HEK293 (cell line): ENCODE results near the gene PEAR1.

Experiments
- CTCF ChIA-PET: fragments of 350-600 bp; formaldehyde crosslinking; extraction: SDS; loops from one replicate; lab custom pipeline; 2021; ENCODE audit warnings: antibody characterized with exemption; lab: Yijun Ruan, JAX
- POLR2A ChIA-PET: fragments of 300-600 bp; formaldehyde crosslinking; extraction: SDS; loops from one replicate; lab custom pipeline; 2020; ENCODE audit warnings: antibody characterized with exemption, inconsistent platforms; lab: Yijun Ruan, JAX
- H3K27ac ChIP-seq: fragments of 200-500 bp; sonication (Bioruptor generic); 2 replicates; pipeline ENCODE4 v1.5.1; 2014; ENCODE audit warnings: low read depth, low read length, control low read depth, inconsistent platforms; ENCODE audit errors: extremely low read depth
- H3K36me3 ChIP-seq, 2 experiments: fragments of 200-500 bp in 1 of 2; sonication (Bioruptor generic) in 1 of 2; 1 replicate in 1 of 2; 2 replicates in 1 of 2; pipeline ENCODE4 v1.5.1; 2014 to 2017; ENCODE audit warnings: inconsistent platforms in 2 of 2, low read length in 2 of 2; ENCODE audit not compliant: control insufficient read depth in 2 of 2, insufficient read depth in 1 of 2
- H3K4me1 ChIP-seq: fragments of 200-500 bp; sonication (Bioruptor generic); 2 replicates; pipeline ENCODE4 v1.5.1; 2014; ENCODE audit warnings: mild to moderate bottlenecking, low read length, inconsistent platforms; ENCODE audit not compliant: control insufficient read depth, insufficient read depth
- H3K4me3 ChIP-seq: 2 replicates; pipeline ENCODE4 v1.5.1; 2011; ENCODE audit warnings: low read depth, mild to moderate bottlenecking, control low read depth, low read length, moderate library complexity
- H3K9me3 ChIP-seq: fragments of 200-500 bp; sonication (Bioruptor generic); 2 replicates; pipeline ENCODE4 v1.5.1; 2014; ENCODE audit warnings: low read depth, low read length, inconsistent platforms; ENCODE audit not compliant: control insufficient read depth, insufficient read depth
- BCL11A ChIP-seq: fragments of 450-650 bp; formaldehyde crosslinking; IDR thresholded peaks from 2 replicates; pipeline ENCODE4 v1.5.1; 2016; ENCODE audit warnings: low read depth, missing biosample characterization, missing genetic modification characterization
- GLIS2 ChIP-seq: fragments of 450-650 bp; formaldehyde crosslinking; IDR thresholded peaks from 2 replicates; pipeline ENCODE4 v1.5.1; 2016; ENCODE audit warnings: missing biosample characterization, missing genetic modification characterization
- KLF16 ChIP-seq: fragments of 450-650 bp; formaldehyde crosslinking; IDR thresholded peaks from 2 replicates; pipeline ENCODE4 v1.5.1; 2017; ENCODE audit warnings: missing biosample characterization, missing genetic modification characterization
- PRDM6 ChIP-seq: fragments of 450-650 bp; formaldehyde crosslinking; IDR thresholded peaks from 2 replicates; pipeline ENCODE4 v1.5.1; 2017; ENCODE audit warnings: missing biosample characterization, missing genetic modification characterization
- SALL2 ChIP-seq: fragments of 450-650 bp; formaldehyde crosslinking; IDR thresholded peaks from 2 replicates; pipeline ENCODE4 v1.5.0; 2017; ENCODE audit warnings: missing biosample characterization, mild to moderate bottlenecking, missing genetic modification characterization, borderline replicate concordance
- ZBTB11 ChIP-seq: fragments of 450-650 bp; formaldehyde crosslinking; conservative IDR thresholded peaks from 2 replicates; pipeline ENCODE4 v1.5.1; 2016; ENCODE audit warnings: low read depth, missing biosample characterization, missing genetic modification characterization
- ZFHX2 ChIP-seq: fragments of 450-650 bp; formaldehyde crosslinking; conservative IDR thresholded peaks from 2 replicates; pipeline ENCODE4 v1.5.1; 2016; ENCODE audit warnings: missing biosample characterization, missing genetic modification characterization
- ZNF10 ChIP-seq: fragments of 450-650 bp; formaldehyde crosslinking; IDR thresholded peaks from 2 replicates; pipeline ENCODE4 v1.5.1; 2017; ENCODE audit warnings: missing biosample characterization, missing genetic modification characterization
- ZNF148 ChIP-seq: fragments of 450-650 bp; formaldehyde crosslinking; IDR thresholded peaks from 2 replicates; pipeline ENCODE4 v1.5.0; 2017; ENCODE audit warnings: missing biosample characterization, missing genetic modification characterization, borderline replicate concordance
- ZNF202 ChIP-seq: fragments of 450-650 bp; formaldehyde crosslinking; IDR thresholded peaks from 2 replicates; pipeline ENCODE4 v1.5.1; 2016; ENCODE audit warnings: missing biosample characterization, missing genetic modification characterization, borderline replicate concordance
- ZNF335 ChIP-seq: fragments of 450-650 bp; formaldehyde crosslinking; conservative IDR thresholded peaks from 2 replicates; pipeline ENCODE4 v1.5.1; 2016; ENCODE audit warnings: missing biosample characterization, missing genetic modification characterization
- ZNF341 ChIP-seq: fragments of 450-650 bp; formaldehyde crosslinking; IDR thresholded peaks from 2 replicates; pipeline ENCODE4; 2016; ENCODE audit warnings: low read depth, missing biosample characterization, missing genetic modification characterization
- ZNF626 ChIP-seq: fragments of 450-650 bp; sonication (Bioruptor Pico); formaldehyde crosslinking; IDR thresholded peaks from 2 replicates; pipeline ENCODE4 v1.5.1; 2018; ENCODE audit warnings: missing biosample characterization, missing genetic modification characterization, inconsistent platforms
- ZNF768 ChIP-seq: fragments of 450-650 bp; formaldehyde crosslinking; IDR thresholded peaks from 2 replicates; pipeline ENCODE4 v1.5.1; 2018; ENCODE audit warnings: missing biosample characterization, mild to moderate bottlenecking, missing genetic modification characterization
- ZNF792 ChIP-seq: fragments of 450-650 bp; formaldehyde crosslinking; IDR thresholded peaks from 2 replicates; pipeline ENCODE4 v1.5.1; 2016; ENCODE audit warnings: missing biosample characterization, missing genetic modification characterization
- ZSCAN30 ChIP-seq: fragments of 450-650 bp; IDR thresholded peaks from 2 replicates; pipeline ENCODE4 v1.5.1; 2018; ENCODE audit warnings: missing biosample characterization, mild to moderate bottlenecking, missing genetic modification characterization, moderate library complexity
- TF ChIP-seq, protein P1 (sequence below): fragments of 450-650 bp; formaldehyde crosslinking; IDR thresholded peaks from 2 replicates; pipeline ENCODE4 v1.5.1; 2016; ENCODE audit warnings: missing biosample characterization, missing genetic modification characterization
- TF ChIP-seq, protein P2 (sequence below): fragments of 450-650 bp; IDR thresholded peaks from 2 replicates; pipeline ENCODE4 v1.5.1; 2018; ENCODE audit warnings: missing biosample characterization, mild to moderate bottlenecking, missing genetic modification characterization

The PEAR1 gene

GRCh38 chr1:156904187-156904959 is 10.9 kb downstream of the PEAR1 start:
- Histone ChIP-seq H3K4me1 (no peaks in the 10 kb centered on the region), H3K9me3 (no peaks in the 10 kb centered on the region), H3K36me3 (no peaks in the 10 kb centered on the region), H3K4me3 (no peak overlapping the region), H3K27ac (no peak overlapping the region)
- CTCF ChIA-PET = interaction anchor here (1.1 to 2.2 kb wide), 2 partner anchors 15 to 23 kb away, joined by 3 to 7 read pairs; no protein-coding TSS in a partner anchor
- POLR2A ChIA-PET = no interaction called here
- no peak for TF ChIP-seq ZNF335 (tag by site-specific recombination)
- no peak for TF ChIP-seq ZNF768 (tag by site-specific recombination)
- no peak for TF ChIP-seq PRDM6
- no peak for TF ChIP-seq GLIS2 (tag by site-specific recombination)
- TF ChIP-seq KLF16 = no peak
- no peak for TF ChIP-seq ZBTB11 (tag by site-specific recombination)
- TF ChIP-seq ZNF341 (tag by site-specific recombination) = no peak
- no peak for TF ChIP-seq ZFHX2 (tag by site-specific recombination)
- TF ChIP-seq SALL2 = no peak
- TF ChIP-seq, protein P1, sequence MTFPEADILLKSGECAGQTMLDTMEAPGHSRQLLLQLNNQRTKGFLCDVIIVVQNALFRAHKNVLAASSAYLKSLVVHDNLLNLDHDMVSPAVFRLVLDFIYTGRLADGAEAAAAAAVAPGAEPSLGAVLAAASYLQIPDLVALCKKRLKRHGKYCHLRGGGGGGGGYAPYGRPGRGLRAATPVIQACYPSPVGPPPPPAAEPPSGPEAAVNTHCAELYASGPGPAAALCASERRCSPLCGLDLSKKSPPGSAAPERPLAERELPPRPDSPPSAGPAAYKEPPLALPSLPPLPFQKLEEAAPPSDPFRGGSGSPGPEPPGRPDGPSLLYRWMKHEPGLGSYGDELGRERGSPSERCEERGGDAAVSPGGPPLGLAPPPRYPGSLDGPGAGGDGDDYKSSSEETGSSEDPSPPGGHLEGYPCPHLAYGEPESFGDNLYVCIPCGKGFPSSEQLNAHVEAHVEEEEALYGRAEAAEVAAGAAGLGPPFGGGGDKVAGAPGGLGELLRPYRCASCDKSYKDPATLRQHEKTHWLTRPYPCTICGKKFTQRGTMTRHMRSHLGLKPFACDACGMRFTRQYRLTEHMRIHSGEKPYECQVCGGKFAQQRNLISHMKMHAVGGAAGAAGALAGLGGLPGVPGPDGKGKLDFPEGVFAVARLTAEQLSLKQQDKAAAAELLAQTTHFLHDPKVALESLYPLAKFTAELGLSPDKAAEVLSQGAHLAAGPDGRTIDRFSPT = no peak
- TF ChIP-seq ZSCAN30 (tag by site-specific recombination) = no peak
- no peak for TF ChIP-seq ZNF626 (tag by site-specific recombination)
- no peak for TF ChIP-seq ZNF10 (tag by site-specific recombination)
- no peak for TF ChIP-seq ZNF792 (tag by site-specific recombination)
- TF ChIP-seq ZNF202 (tag by site-specific recombination) = no peak
- TF ChIP-seq, protein P2, sequence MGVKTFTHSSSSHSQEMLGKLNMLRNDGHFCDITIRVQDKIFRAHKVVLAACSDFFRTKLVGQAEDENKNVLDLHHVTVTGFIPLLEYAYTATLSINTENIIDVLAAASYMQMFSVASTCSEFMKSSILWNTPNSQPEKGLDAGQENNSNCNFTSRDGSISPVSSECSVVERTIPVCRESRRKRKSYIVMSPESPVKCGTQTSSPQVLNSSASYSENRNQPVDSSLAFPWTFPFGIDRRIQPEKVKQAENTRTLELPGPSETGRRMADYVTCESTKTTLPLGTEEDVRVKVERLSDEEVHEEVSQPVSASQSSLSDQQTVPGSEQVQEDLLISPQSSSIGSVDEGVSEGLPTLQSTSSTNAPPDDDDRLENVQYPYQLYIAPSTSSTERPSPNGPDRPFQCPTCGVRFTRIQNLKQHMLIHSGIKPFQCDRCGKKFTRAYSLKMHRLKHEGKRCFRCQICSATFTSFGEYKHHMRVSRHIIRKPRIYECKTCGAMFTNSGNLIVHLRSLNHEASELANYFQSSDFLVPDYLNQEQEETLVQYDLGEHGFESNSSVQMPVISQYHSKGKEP (tag by site-specific recombination) = no peak
- TF ChIP-seq ZNF148 = no peak
- TF ChIP-seq BCL11A (tag by site-specific recombination) = no peak
- TF ChIP-seq, all 188 proteins: peak for 0
